ENCODE measurements around the gene DPCD.

Gene DPCD

GRCh38 chr10:101650863-101651262 is 62.7 kb downstream of the DPCD start:
- no peak for DNase-seq (ENCODE audit: low read depth)
- no peak for TF ChIP-seq CTCF (IDR thresholded peaks at IDR 0.05; ENCODE audit: low read depth, low read length, missing control alignments)
- H3K4me3 ChIP-seq (ENCODE audit: low read depth, low read length), result no peak overlapping the region

- DNase-seq (ENCODE audit: low read depth), result no peak
- no peak for TF ChIP-seq CTCF (IDR thresholded peaks at IDR 0.05; ENCODE audit: low read depth, low read length, missing control alignments)
- no peak overlapping the region for H3K4me3 ChIP-seq (ENCODE audit: low read depth, low read length)
Observed at GRCh38 chr10:101651336-101651735, 63.2 kb downstream of the DPCD start.

- no peak for DNase-seq (ENCODE audit: low read depth)
Observed at GRCh38 chr10:101653536-101653935, 65.4 kb downstream of the DPCD start.

GRCh38 chr10:101655570-101655969 is 67.4 kb downstream of the DPCD start:
- no peak for TF ChIP-seq CTCF (IDR thresholded peaks at IDR 0.05; ENCODE audit: low read depth, low read length, missing control alignments)
- no peak for DNase-seq (ENCODE audit: low read depth)
- no peak overlapping the region for H3K4me3 ChIP-seq (ENCODE audit: low read depth, low read length)

More at GRCh38 chr10:101653536-101653935, 65.4 kb downstream of the DPCD start:
- TF ChIP-seq CTCF (IDR thresholded peaks at IDR 0.05; ENCODE audit: low read depth, low read length, missing control alignments), result no peak
- H3K4me3 ChIP-seq (ENCODE audit: low read depth, low read length), result no peak overlapping the region

GRCh38 chr10:101656890-101657289 is 68.8 kb downstream of the DPCD start:
- no peak overlapping the region for H3K4me3 ChIP-seq (ENCODE audit: low read depth, low read length)
- DNase-seq (ENCODE audit: low read depth), result no peak
- TF ChIP-seq CTCF (IDR thresholded peaks at IDR 0.05; ENCODE audit: low read depth, low read length, missing control alignments), result no peak

GRCh38 chr10:101658975-101659374 is 70.9 kb downstream of the DPCD start:
- DNase-seq (ENCODE audit: low read depth), result no peak
- H3K4me3 ChIP-seq (ENCODE audit: low read depth, low read length), result no peak overlapping the region
- no peak for TF ChIP-seq CTCF (IDR thresholded peaks at IDR 0.05; ENCODE audit: low read depth, low read length, missing control alignments)

Measured in GM12864 (cell line).